Gastrocnemius medialis (tissue), 4 donors: Measurements from ENCODE around the gene REC114.

Experiments
- CTCF ChIP-seq, 5 experiments: fragments of 450-650 bp in 3 of 5; fragments of 200-600 bp in 2 of 5; sonication (generic) in 2 of 5; IDR thresholded peaks in 4 of 5; conservative IDR thresholded peaks in 1 of 5; 1 replicate in 4 of 5; 2 replicates in 1 of 5; pipeline ENCODE4 v1.5.1; 2016 to 2019; ENCODE audit warnings: antibody characterized with exemption in 5 of 5, mild to moderate bottlenecking in 3 of 5, moderate library complexity in 3 of 5
- POLR2A ChIP-seq, 2 donors: fragments of 450-650 bp; IDR thresholded peaks; one replicate each; pipeline ENCODE4 v1.6.1; 2017; ENCODE audit warnings: antibody characterized with exemption in 2 of 2, mild to moderate bottlenecking in 2 of 2, moderate library complexity in 2 of 2

- TF ChIP-seq CTCF (IDR thresholded peaks at IDR 0.05 in 4 of 5, conservative IDR thresholded peaks at IDR 0.05 in 1 of 5) (no peak), POLR2A (IDR thresholded peaks at IDR 0.05) (no peak)
Measured at GRCh38 chr15:73585871-73586654, 143.1 kb downstream of the REC114 start.
